IMR-90 (cell line): ENCODE data around the gene MAP3K5. TPM values are rescaled to one million over a fixed set of nuclear protein-coding genes. Genes with fewer than 3 reads are reported as not detected.

ENCODE experiments used
- ATAC-seq: fragments of 200-7000 bp; cut with Tn5 transposase; 2 replicates; pipeline ENCODE4 v1.9.1; 2020; ENCODE audit warnings: low read depth, mild to moderate bottlenecking, moderate library complexity
- BruUV-seq: library from RNA; stranded (reverse); fragments of 400-500 nt; replicated peaks from 2 replicates; lab custom pipeline; 2021; lab: Mats Ljungman, UMichigan
- CTCF ChIA-PET: fragments of 300-600 bp; formaldehyde crosslinking; extraction: SDS; loops from one replicate; lab custom pipeline; 2021; ENCODE audit warnings: antibody characterized with exemption; lab: Yijun Ruan, JAX
- POLR2A ChIA-PET: fragments of 300-600 bp; sonication (Branson Sonifier 250); formaldehyde crosslinking; loops from one replicate; lab custom pipeline; 2022; ENCODE audit warnings: antibody characterized with exemption; ENCODE audit not compliant: unreplicated experiment; lab: Charles Lee
- DNase-seq: peaks from one replicate; pipeline ENCODE4 v3.0.0; 2013
- H2AFZ ChIP-seq: replicated peaks from 2 replicates; pipeline ENCODE3; 2013; ENCODE audit warnings: low read length, mild to moderate bottlenecking; ENCODE audit not compliant: poor library complexity
- H2AK5ac ChIP-seq: 2 replicates; pipeline ENCODE4 v1.6.1; 2013; ENCODE audit warnings: low read depth, low read length, inconsistent platforms
- H2AK9ac ChIP-seq: replicated peaks from 2 replicates; pipeline ENCODE3; 2013; ENCODE audit warnings: mild to moderate bottlenecking, low read depth, low read length, moderate library complexity; ENCODE audit not compliant: poor library complexity
- H2BK120ac ChIP-seq: 2 replicates; pipeline ENCODE4 v1.6.1; 2013; ENCODE audit warnings: low read depth, low read length, inconsistent platforms
- H2BK15ac ChIP-seq: 3 replicates; pipeline ENCODE4 v1.6.1; 2013; ENCODE audit warnings: low read depth, low read length, inconsistent platforms
- H2BK20ac ChIP-seq: 2 replicates; pipeline ENCODE4 v1.6.1; 2013; ENCODE audit warnings: low read depth, mild to moderate bottlenecking, inconsistent platforms, low read length, moderate library complexity
- H2BK5ac ChIP-seq: 2 replicates; pipeline ENCODE4 v1.6.1; 2013; ENCODE audit warnings: mild to moderate bottlenecking, low read depth, low read length, inconsistent platforms; ENCODE audit not compliant: poor library complexity, severe bottlenecking
- H3K14ac ChIP-seq: replicated peaks from 2 replicates; pipeline ENCODE4 v1.6.1; 2013; ENCODE audit warnings: low read depth, low read length, inconsistent platforms
- H3K18ac ChIP-seq: 2 replicates; pipeline ENCODE4 v1.6.1; 2013; ENCODE audit warnings: low read depth, low read length, control low read depth
- H3K23ac ChIP-seq: 2 replicates; pipeline ENCODE4 v1.6.1; 2013; ENCODE audit warnings: low read depth, low read length, inconsistent platforms
- H3K27ac ChIP-seq: 2 replicates; pipeline ENCODE4 v1.5.1; 2013; ENCODE audit warnings: mild to moderate bottlenecking, control low read depth, low read length; ENCODE audit not compliant: insufficient read depth
- H3K27me3 ChIP-seq: 2 replicates; pipeline ENCODE4 v1.6.1; 2013; ENCODE audit warnings: low read length; ENCODE audit not compliant: control insufficient read depth, insufficient read depth
- H3K36me3 ChIP-seq: 2 replicates; pipeline ENCODE4 v1.6.1; 2013; ENCODE audit warnings: low read length, mixed read lengths; ENCODE audit not compliant: control insufficient read depth, insufficient read depth
- H3K4ac ChIP-seq: 2 replicates; pipeline ENCODE4 v1.6.1; 2013; ENCODE audit warnings: low read depth, low read length, inconsistent platforms
- H3K4me1 ChIP-seq: 2 replicates; pipeline ENCODE4 v1.6.1; 2013; ENCODE audit warnings: low read length, mixed read lengths; ENCODE audit not compliant: control insufficient read depth, insufficient read depth
- H3K4me2 ChIP-seq: 2 replicates; pipeline ENCODE4 v1.6.1; 2013; ENCODE audit warnings: low read depth, mild to moderate bottlenecking, control low read depth, low read length, moderate library complexity
- H3K4me3 ChIP-seq: 2 replicates; pipeline ENCODE4 v1.5.1; 2013; ENCODE audit warnings: low read depth, mild to moderate bottlenecking, control low read depth, low read length, moderate library complexity; ENCODE audit not compliant: insufficient read depth
- H3K56ac ChIP-seq: 2 replicates; pipeline ENCODE4 v1.6.1; 2013; ENCODE audit warnings: low read length, inconsistent platforms; ENCODE audit not compliant: insufficient read depth; ENCODE audit errors: extremely low read depth
- H3K79me1 ChIP-seq, 2 experiments: 2 replicates each; pipeline ENCODE4 v1.6.1; 2013; ENCODE audit warnings: low read length in 2 of 2, inconsistent platforms in 1 of 2, low read depth in 1 of 2
- H3K9ac ChIP-seq: 2 replicates; pipeline ENCODE4 v1.6.1; 2013; ENCODE audit warnings: low read depth, low read length, control low read depth
- H3K9me1 ChIP-seq: 2 replicates; pipeline ENCODE4 v1.6.1; 2013; ENCODE audit warnings: low read length, inconsistent platforms; ENCODE audit not compliant: insufficient read depth
- H3K9me3 ChIP-seq: 2 replicates; pipeline ENCODE4 v1.6.1; 2013; ENCODE audit warnings: low read length; ENCODE audit not compliant: control insufficient read depth, insufficient read depth
- H4K20me1 ChIP-seq: 2 replicates; pipeline ENCODE4 v1.6.1; 2013; ENCODE audit warnings: low read length, inconsistent platforms; ENCODE audit not compliant: insufficient read depth
- H4K5ac ChIP-seq: 2 replicates; pipeline ENCODE4 v1.6.1; 2013; ENCODE audit warnings: mild to moderate bottlenecking, low read depth, low read length, control low read depth
- H4K8ac ChIP-seq, 2 experiments: 2 replicates each; pipeline ENCODE4 v1.6.1; 2013; ENCODE audit warnings: low read depth in 2 of 2, low read length in 2 of 2, control low read depth in 1 of 2, inconsistent platforms in 1 of 2
- H4K91ac ChIP-seq: 2 replicates; pipeline ENCODE4 v1.6.1; 2013; ENCODE audit warnings: low read depth, low read length, inconsistent platforms; ENCODE audit not compliant: insufficient read depth
- BHLHE40 ChIP-seq: fragments of 150-350 bp; IDR thresholded peaks from 2 replicates; pipeline ENCODE4 v1.6.1; 2016; ENCODE audit warnings: mild to moderate bottlenecking, low read depth, low read length
- CEBPB ChIP-seq: IDR thresholded peaks from 2 replicates; pipeline ENCODE4 v1.6.1; 2012; ENCODE audit warnings: low read depth, low read length, improper control_type of control experiment
- CHD1 ChIP-seq: IDR thresholded peaks from 2 replicates; pipeline ENCODE4 v1.6.1; 2012; ENCODE audit warnings: low read depth, low read length, improper control_type of control experiment
- MAFK ChIP-seq: IDR thresholded peaks from 2 replicates; pipeline ENCODE4 v1.6.1; 2012; ENCODE audit warnings: low read depth, low read length, improper control_type of control experiment
- MAZ ChIP-seq: IDR thresholded peaks from 2 replicates; pipeline ENCODE4 v1.6.1; 2012; ENCODE audit warnings: low read depth, mild to moderate bottlenecking, low read length, improper control_type of control experiment, moderate library complexity, borderline replicate concordance
- MXI1 ChIP-seq: IDR thresholded peaks from 2 replicates; pipeline ENCODE4 v1.6.1; 2012; ENCODE audit warnings: low read depth, mild to moderate bottlenecking, low read length, moderate library complexity, borderline replicate concordance
- NFE2L2 ChIP-seq: fragments of 150-350 bp; IDR thresholded peaks from 2 replicates; pipeline ENCODE4 v1.6.1; 2016; ENCODE audit warnings: low read depth, mild to moderate bottlenecking, low read length
- POLR2A ChIP-seq: IDR thresholded peaks from 2 replicates; pipeline ENCODE4 v1.6.1; 2012; ENCODE audit warnings: mild to moderate bottlenecking, low read depth, low read length
- RAD21 ChIP-seq: IDR thresholded peaks from 2 replicates; pipeline ENCODE4 v1.6.1; 2012; ENCODE audit warnings: low read length, improper control_type of control experiment
- RCOR1 ChIP-seq: IDR thresholded peaks from 2 replicates; pipeline ENCODE4 v1.6.1; 2012; ENCODE audit warnings: mild to moderate bottlenecking, low read length, improper control_type of control experiment; ENCODE audit not compliant: insufficient replicate concordance
- RFX5 ChIP-seq: IDR thresholded peaks from 2 replicates; pipeline ENCODE4 v1.8.0; 2012; ENCODE audit warnings: low read depth, mild to moderate bottlenecking, low read length, moderate library complexity
- SMC3 ChIP-seq: fragments of 150-350 bp; IDR thresholded peaks from 2 replicates; pipeline ENCODE4 v1.6.1; 2016; ENCODE audit warnings: low read depth, mild to moderate bottlenecking, antibody characterized with exemption, low read length, moderate library complexity
- WGBS, 2 experiments: methylation state at CpG; one replicate each; pipeline versions ENCODE4 v1.1.5 to v1.1.7; 2013; ENCODE audit warnings: missing lambda C conversion rate in 2 of 2; ENCODE audit not compliant: insufficient read length in 1 of 2; ENCODE audit errors: extremely low coverage in 2 of 2; 5-methylcytosine and 5-hydroxymethylcytosine counted together
- dilution Hi-C: fragments of 300-500 bp; cut with HindIII; formaldehyde crosslinking; loops from one replicate; pipeline ENCODE4 v1.14.3; 2018; ENCODE audit warnings: low sequenced_read_pairs; ENCODE audit not compliant: unreplicated experiment
- in situ Hi-C: fragments of 300-500 bp; cut with MboI; formaldehyde crosslinking; loops from 3 replicates; pipeline ENCODE4 v1.14.3; 2019; ENCODE audit warnings: low sequenced_read_pairs, inconsistent platforms, mixed read lengths
- intact Hi-C: fragments of 100-400 bp; cut with micrococcal nuclease; formaldehyde crosslinking; loops from 2 replicates; pipeline ENCODE4 v1.10.0; 2022
- polyA plus RNA-seq, 3 experiments: library from polyadenylated mRNA; depleted of rRNA; stranded (reverse); fragments of >200 nt; gene quantifications; 2 replicates each; pipeline ENCODE4 v1.2.3, GENCODE V29; 2012; ENCODE audit warnings: low replicate concordance in 1 of 3
- total RNA-seq: library from RNA; depleted of rRNA; stranded (reverse); fragments of >200 nt; gene quantifications from 2 replicates; pipeline ENCODE4 v1.2.3, GENCODE V29; 2012
- TF ChIP-seq, protein P1 (sequence below): fragments of 150-350 bp; IDR thresholded peaks from 2 replicates; pipeline ENCODE4 v1.6.1; 2017; ENCODE audit warnings: mild to moderate bottlenecking, antibody characterized with exemption, low read length, low read depth
- TF ChIP-seq, protein P2 (sequence below): fragments of 150-350 bp; IDR thresholded peaks from 2 replicates; pipeline ENCODE4 v1.6.1; 2016; ENCODE audit warnings: low read depth, mild to moderate bottlenecking, low read length, moderate library complexity, borderline replicate concordance
- TF ChIP-seq, protein P3 (sequence below): conservative IDR thresholded peaks from 2 replicates; pipeline ENCODE4 v1.5.1; 2012; ENCODE audit warnings: mild to moderate bottlenecking, low read depth, low read length, improper control_type of control experiment

Gene MAP3K5
- total and polyA plus RNA-seq, 2 of the 4 experiments (the other 2 are of a cell fraction) = 5.4 to 17.6 TPM

DNA sequence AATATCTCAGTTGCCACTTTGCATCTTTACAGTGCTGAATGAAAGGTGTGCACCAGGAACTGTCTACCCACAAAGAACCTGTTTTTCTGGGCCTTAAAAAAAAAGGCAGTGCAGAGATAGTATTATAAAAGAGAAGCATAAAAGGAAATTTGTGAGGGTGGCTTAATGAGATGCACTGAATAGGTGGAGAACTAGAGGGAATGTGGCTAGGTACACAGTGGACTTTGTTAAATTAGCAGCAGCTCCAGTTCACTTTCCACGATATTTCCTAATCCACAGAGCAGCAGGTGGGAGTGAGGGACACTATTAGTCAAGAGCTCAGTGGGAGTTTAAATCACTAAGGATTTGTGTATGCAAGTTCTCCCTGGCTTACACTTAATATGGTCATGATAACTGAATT is 280.9 kb downstream of the MAP3K5 start:
- CTCF ChIA-PET = no interaction called here
- H2BK5ac ChIP-seq = no peak overlapping the region
- H2AK5ac ChIP-seq = no peak overlapping the region
- H3K9me3 ChIP-seq = no peaks in the 10 kb centered on the region
- DNase-seq (no peak), ATAC-seq (no peak)
- no peak overlapping the region for H2BK120ac ChIP-seq
- no peak overlapping the region for H3K14ac ChIP-seq
- no peak overlapping the region for H2BK15ac ChIP-seq
- WGBS, 2 experiments = no CpG with 5 or more reads among the region's 1 CpG
- H3K18ac ChIP-seq = no peak overlapping the region
- no peak overlapping the region for H3K23ac ChIP-seq
- H3K36me3 ChIP-seq = no peaks in the 10 kb centered on the region
- no TSS peak for BruUV-seq
- H2AFZ ChIP-seq = no peak overlapping the region
- dilution Hi-C loops = no loop called here
- H3K79me1 ChIP-seq = no peaks in the 10 kb centered on the region
- intact Hi-C loops = no loop called here
- POLR2A ChIA-PET = no interaction called here
- no peak overlapping the region for H4K5ac ChIP-seq
- no peaks in the 10 kb centered on the region for H3K9me1 ChIP-seq
- no peak overlapping the region for H3K4me3 ChIP-seq
- in situ Hi-C loops = no loop called here
- H3K4ac ChIP-seq = no peak overlapping the region
- H3K9ac ChIP-seq = no peak overlapping the region
- no peak overlapping the region for H3K4me2 ChIP-seq
- no peak overlapping the region for H4K8ac ChIP-seq
- H2BK20ac ChIP-seq = no peak overlapping the region
- no peaks in the 10 kb centered on the region for H4K20me1 ChIP-seq
- H2AK9ac ChIP-seq = no peak overlapping the region
- no peaks in the 10 kb centered on the region for H3K4me1 ChIP-seq
- TF ChIP-seq BHLHE40 = no peak
- no peak for TF ChIP-seq MAZ
- TF ChIP-seq CEBPB = no peak
- no peak for TF ChIP-seq MAFK
- TF ChIP-seq RFX5 = no peak
- TF ChIP-seq RCOR1 = no peak
- TF ChIP-seq RAD21 = no peak
- TF ChIP-seq, protein P1, sequence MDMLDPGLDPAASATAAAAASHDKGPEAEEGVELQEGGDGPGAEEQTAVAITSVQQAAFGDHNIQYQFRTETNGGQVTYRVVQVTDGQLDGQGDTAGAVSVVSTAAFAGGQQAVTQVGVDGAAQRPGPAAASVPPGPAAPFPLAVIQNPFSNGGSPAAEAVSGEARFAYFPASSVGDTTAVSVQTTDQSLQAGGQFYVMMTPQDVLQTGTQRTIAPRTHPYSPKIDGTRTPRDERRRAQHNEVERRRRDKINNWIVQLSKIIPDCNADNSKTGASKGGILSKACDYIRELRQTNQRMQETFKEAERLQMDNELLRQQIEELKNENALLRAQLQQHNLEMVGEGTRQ = no peak
- no peak for TF ChIP-seq CHD1
- TF ChIP-seq, protein P2, sequence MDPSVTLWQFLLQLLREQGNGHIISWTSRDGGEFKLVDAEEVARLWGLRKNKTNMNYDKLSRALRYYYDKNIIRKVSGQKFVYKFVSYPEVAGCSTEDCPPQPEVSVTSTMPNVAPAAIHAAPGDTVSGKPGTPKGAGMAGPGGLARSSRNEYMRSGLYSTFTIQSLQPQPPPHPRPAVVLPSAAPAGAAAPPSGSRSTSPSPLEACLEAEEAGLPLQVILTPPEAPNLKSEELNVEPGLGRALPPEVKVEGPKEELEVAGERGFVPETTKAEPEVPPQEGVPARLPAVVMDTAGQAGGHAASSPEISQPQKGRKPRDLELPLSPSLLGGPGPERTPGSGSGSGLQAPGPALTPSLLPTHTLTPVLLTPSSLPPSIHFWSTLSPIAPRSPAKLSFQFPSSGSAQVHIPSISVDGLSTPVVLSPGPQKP = no peak
- TF ChIP-seq POLR2A = no peak
- TF ChIP-seq SMC3 = no peak
- TF ChIP-seq NFE2L2 = no peak
- TF ChIP-seq, protein P3, sequence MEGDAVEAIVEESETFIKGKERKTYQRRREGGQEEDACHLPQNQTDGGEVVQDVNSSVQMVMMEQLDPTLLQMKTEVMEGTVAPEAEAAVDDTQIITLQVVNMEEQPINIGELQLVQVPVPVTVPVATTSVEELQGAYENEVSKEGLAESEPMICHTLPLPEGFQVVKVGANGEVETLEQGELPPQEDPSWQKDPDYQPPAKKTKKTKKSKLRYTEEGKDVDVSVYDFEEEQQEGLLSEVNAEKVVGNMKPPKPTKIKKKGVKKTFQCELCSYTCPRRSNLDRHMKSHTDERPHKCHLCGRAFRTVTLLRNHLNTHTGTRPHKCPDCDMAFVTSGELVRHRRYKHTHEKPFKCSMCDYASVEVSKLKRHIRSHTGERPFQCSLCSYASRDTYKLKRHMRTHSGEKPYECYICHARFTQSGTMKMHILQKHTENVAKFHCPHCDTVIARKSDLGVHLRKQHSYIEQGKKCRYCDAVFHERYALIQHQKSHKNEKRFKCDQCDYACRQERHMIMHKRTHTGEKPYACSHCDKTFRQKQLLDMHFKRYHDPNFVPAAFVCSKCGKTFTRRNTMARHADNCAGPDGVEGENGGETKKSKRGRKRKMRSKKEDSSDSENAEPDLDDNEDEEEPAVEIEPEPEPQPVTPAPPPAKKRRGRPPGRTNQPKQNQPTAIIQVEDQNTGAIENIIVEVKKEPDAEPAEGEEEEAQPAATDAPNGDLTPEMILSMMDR = no peak
- no peak for TF ChIP-seq MXI1
- H3K27ac ChIP-seq = no peak overlapping the region
- H4K91ac ChIP-seq = no peak overlapping the region
- no peak overlapping the region for H3K56ac ChIP-seq
- H3K27me3 ChIP-seq = peaks cover 12% of the 10 kb centered on the region
